OCI-LY7 (cell line): ENCODE measurements around the gene ABHD6. TPM values are rescaled to one million over a fixed set of nuclear protein-coding genes. Genes with fewer than 3 reads are reported as not detected.

Experiments
- BruUV-seq: library from RNA; stranded (reverse); fragments of 400-500 nt; replicated peaks from 2 replicates; lab custom pipeline; 2021; lab: Mats Ljungman, UMichigan
- CTCF ChIA-PET: fragments of 300-600 bp; sonication (Branson Sonifier 250); formaldehyde crosslinking; loops from one replicate; lab custom pipeline; 2022; ENCODE audit warnings: antibody characterized with exemption; ENCODE audit not compliant: unreplicated experiment; lab: Charles Lee
- POLR2A ChIA-PET: fragments of 300-600 bp; sonication (Branson Sonifier 250); formaldehyde crosslinking; loops from one replicate; lab custom pipeline; 2022; ENCODE audit warnings: antibody characterized with exemption; lab: Charles Lee
- DNase-seq: peaks from one replicate; pipeline ENCODE4 v3.0.0-alpha.2; 2015; ENCODE audit warnings: low spot score
- H2AFZ ChIP-seq: fragments of 200-600 bp; sonication (generic), shearing (Covaris generic); 2 replicates; pipeline ENCODE4 v1.6.1; 2014; ENCODE audit warnings: mild to moderate bottlenecking, antibody characterized with exemption, low read length, moderate library complexity
- H3K27ac ChIP-seq: fragments of 200-600 bp; sonication (generic); 2 replicates; pipeline ENCODE4 v1.5.1; 2014; ENCODE audit warnings: mixed run types, low read depth, mild to moderate bottlenecking, moderate library complexity, low read length, inconsistent platforms; ENCODE audit not compliant: poor library complexity, severe bottlenecking
- H3K36me3 ChIP-seq: fragments of 200-600 bp; sonication (generic); 2 replicates; pipeline ENCODE4 v1.6.1; 2014; ENCODE audit warnings: mild to moderate bottlenecking, antibody characterized with exemption, low read length, moderate library complexity, mixed read lengths; ENCODE audit not compliant: insufficient read depth
- H3K4me1 ChIP-seq: fragments of 200-600 bp; sonication (generic); 2 replicates; pipeline ENCODE4 v1.5.1; 2014; ENCODE audit warnings: mild to moderate bottlenecking, low read length; ENCODE audit not compliant: insufficient read depth, poor library complexity, severe bottlenecking
- H3K4me2 ChIP-seq: fragments of 200-600 bp; sonication (generic); 2 replicates; pipeline ENCODE4 v1.6.1; 2014; ENCODE audit warnings: mild to moderate bottlenecking, low read length
- H3K4me3 ChIP-seq: fragments of 200-600 bp; sonication (generic); 2 replicates; pipeline ENCODE4 v1.5.1; 2014; ENCODE audit warnings: mild to moderate bottlenecking, low read depth, low read length; ENCODE audit not compliant: poor library complexity, severe bottlenecking
- H3K79me2 ChIP-seq: fragments of 200-600 bp; sonication (generic); 2 replicates; pipeline ENCODE4 v1.6.1; 2016; ENCODE audit warnings: low read depth, mild to moderate bottlenecking, low read length, moderate library complexity, mixed read lengths; ENCODE audit not compliant: insufficient read depth
- H3K9me2 ChIP-seq: fragments of 200-600 bp; sonication (generic); 2 replicates; pipeline ENCODE4 v1.6.1; 2016; ENCODE audit warnings: mild to moderate bottlenecking, low read length, mixed read lengths; ENCODE audit not compliant: insufficient read depth
- H3K9me3 ChIP-seq: fragments of 200-600 bp; sonication (generic); 2 replicates; pipeline ENCODE4 v1.6.1; 2014; ENCODE audit warnings: mild to moderate bottlenecking, mixed run types, low read length, mixed read lengths
- H4K20me1 ChIP-seq: fragments of 200-600 bp; sonication (generic); 2 replicates; pipeline ENCODE4 v1.6.1; 2014; ENCODE audit warnings: mild to moderate bottlenecking, antibody characterized with exemption, low read length, moderate library complexity, mixed read lengths; ENCODE audit not compliant: insufficient read depth
- CTCF ChIP-seq: fragments of 200-600 bp; sonication (generic); conservative IDR thresholded peaks from 2 replicates; pipeline ENCODE4 v1.5.1; 2014; ENCODE audit warnings: mild to moderate bottlenecking, antibody characterized with exemption, low read length, moderate library complexity, mixed read lengths
- EZH2phosphoT487 ChIP-seq: fragments of 200-600 bp; sonication (generic); IDR thresholded peaks from 2 replicates; pipeline ENCODE4 v1.6.1; 2018; ENCODE audit warnings: low read depth, borderline replicate concordance, mild to moderate bottlenecking, mixed run types, antibody characterized with exemption, low read length, moderate library complexity, mixed read lengths
- intact Hi-C: fragments of 100-400 bp; cut with micrococcal nuclease; formaldehyde crosslinking; loops from one replicate; pipeline ENCODE4 v1.10.0; 2022; ENCODE audit not compliant: unreplicated experiment
- total RNA-seq, 2 experiments: library from RNA; depleted of rRNA in 1 of 2; stranded (reverse); fragments of >200 nt in 1 of 2; shearing (Covaris generic) in 1 of 2; gene quantifications; 2 replicates each; pipeline ENCODE4 v1.2.3, GENCODE V29; 2014 to 2022

The ABHD6 gene
- total RNA-seq, 2 experiments from 2014 or later = 5.8 to 10.7 TPM

GRCh38 chr3:58235970-58236369 lies 1.6 kb upstream of the ABHD6 start:
- no peaks in the 10 kb centered on the region for H3K79me2 ChIP-seq
- POLR2A ChIA-PET = interaction anchor here (0.6 kb wide), 1 partner anchor 22 kb away, joined by 6 read pairs; no protein-coding TSS in a partner anchor
- no peaks in the 10 kb centered on the region for H3K9me3 ChIP-seq
- no TSS peak for BruUV-seq
- no peak overlapping the region for H3K4me3 ChIP-seq
- H3K27ac ChIP-seq = no peak overlapping the region
- no peaks in the 10 kb centered on the region for H3K36me3 ChIP-seq
- peaks cover 26% of the 10 kb centered on the region for H3K4me1 ChIP-seq
- DNase-seq = no peak
- intact Hi-C loops = loop anchor here (2.0 to 5.0 kb wide), 3 partner anchors 49 to 296 kb away; partner anchors contain the start of genes HTD2 and RPP14
- H3K9me2 ChIP-seq = no peaks in the 10 kb centered on the region
- CTCF ChIA-PET = no interaction called here
- no peak for TF ChIP-seq EZH2phosphoT487
- H2AFZ ChIP-seq = peak overlapping the region; percentile 95; the same call in 1 of the 2 replicates
- H3K4me2 ChIP-seq = no peak overlapping the region
- no peaks in the 10 kb centered on the region for H4K20me1 ChIP-seq

GRCh38 chr3:58236527-58237237 lies 910 bp upstream of the ABHD6 start:
- no TSS peak for BruUV-seq
- H3K4me1 ChIP-seq = peaks cover 26% of the 10 kb centered on the region
- POLR2A ChIA-PET = interaction anchor here (0.6 kb wide), 1 partner anchor 23 kb away, joined by 6 read pairs; no protein-coding TSS in a partner anchor
- H3K9me2 ChIP-seq = no peaks in the 10 kb centered on the region
- CTCF ChIA-PET = no interaction called here
- peak overlapping the region; percentile 80 for H3K4me3 ChIP-seq
- peak overlapping the region; percentile 31 for H3K27ac ChIP-seq
- H3K9me3 ChIP-seq = no peaks in the 10 kb centered on the region
- intact Hi-C loops = loop anchor here (1.0 to 5.0 kb wide), 4 partner anchors 49 to 296 kb away; partner anchors contain the start of genes HTD2 and RPP14
- peak overlapping the region; percentile 96 for H3K4me2 ChIP-seq
- TF ChIP-seq EZH2phosphoT487 (no peak), CTCF (no peak)
- H3K36me3 ChIP-seq = no peaks in the 10 kb centered on the region
- H3K79me2 ChIP-seq = no peaks in the 10 kb centered on the region
- H4K20me1 ChIP-seq = no peaks in the 10 kb centered on the region
- DNase-seq = peak; percentile 15
- peak overlapping the region; percentile 95 for H2AFZ ChIP-seq

GRCh38 chr3:58237941-58238681 lies 519 bp downstream of the ABHD6 start:
- peak overlapping the region; percentile 78 for H2AFZ ChIP-seq
- BruUV-seq = no TSS peak
- no peaks in the 10 kb centered on the region for H4K20me1 ChIP-seq
- H3K27ac ChIP-seq = peak overlapping the region; percentile 50
- no peaks in the 10 kb centered on the region for H3K36me3 ChIP-seq
- ChIA-PET CTCF (interaction anchor here (0.7 to 2.0 kb wide), 2 partner anchors 50 to 164 kb away, joined by 4 to 5 read pairs; no protein-coding TSS in a partner anchor), POLR2A (interaction anchor here (0.7 to 1.4 kb wide), 5 partner anchors 13 to 248 kb away, joined by 3 to 4 read pairs (median 4); partner anchors contain the start of genes HTD2 and RPP14)
- intact Hi-C loops = loop anchor here (1.0 to 5.0 kb wide), 4 partner anchors 51 to 294 kb away; partner anchors contain the start of genes HTD2 and RPP14
- TF ChIP-seq EZH2phosphoT487 (no peak), CTCF (no peak)
- H3K4me1 ChIP-seq = peaks cover 18% of the 10 kb centered on the region
- H3K79me2 ChIP-seq = no peaks in the 10 kb centered on the region
- H3K9me3 ChIP-seq = no peaks in the 10 kb centered on the region
- peak overlapping the region; percentile 96 for H3K4me2 ChIP-seq
- no peaks in the 10 kb centered on the region for H3K9me2 ChIP-seq
- DNase-seq = peak; percentile 66
- H3K4me3 ChIP-seq = peak overlapping the region; percentile 80
